Pancreas (tissue), 10 donors: Measurements from ENCODE around the gene SNX6. TPM values are rescaled to one million over a fixed set of nuclear protein-coding genes. Genes with fewer than 3 reads are reported as not detected.
"Not testable (repeated sequence)": the region's sequence is repeated elsewhere in the genome, so short reads cannot be mapped to it uniquely, and the experiment has no call there.

ENCODE experiments used
- ATAC-seq, 4 donors: fragments of 200-7000 bp; cut with Tn5 transposase; one replicate each; pipeline versions ENCODE4 v1.8.0 to v1.9.1; 2020; ENCODE audit warnings: mild to moderate bottlenecking in 4 of 4, moderate library complexity in 4 of 4
- DNase-seq, 6 donors: peaks; one replicate each; pipeline ENCODE4 v3.0.0-alpha.2; 2020
- FAIRE-seq: peaks from 2 replicates; lab custom pipeline; 2012; peaks lifted over from hg19 to GRCh38; lab: Jason Lieb, UNC
- H3K27ac ChIP-seq, 4 donors: fragments of 200-600 bp; sonication (generic); 1 replicate in 3 of 4; 2 replicates in 1 of 4; pipeline versions ENCODE4 v1.5.0 to v1.8.0; 2020
- H3K27me3 ChIP-seq, 4 donors: fragments of 200-600 bp; one replicate each; pipeline ENCODE4 v1.8.0; 2021
- H3K36me3 ChIP-seq, 3 donors: fragments of 200-600 bp; sonication (generic) in 1 of 3; one replicate each; pipeline versions ENCODE4 v1.5.0 to v1.8.0; 2020 to 2021
- H3K4me1 ChIP-seq, 3 donors: fragments of 200-600 bp; one replicate each; pipeline ENCODE4 v1.8.0; 2021
- H3K4me3 ChIP-seq, 4 donors: fragments of 200-600 bp; sonication (generic) in 2 of 4; one replicate each; pipeline versions ENCODE4 v1.5.0 to v1.8.0; 2020 to 2021
- H3K9me3 ChIP-seq, 4 donors: fragments of 200-600 bp; one replicate each; pipeline ENCODE4 v1.8.0; 2021
- CTCF ChIP-seq, 4 donors: fragments of 200-600 bp; sonication (generic) in 3 of 4; IDR thresholded peaks; one replicate each; pipeline versions ENCODE4 v1.5.0 to v1.8.0; 2021; ENCODE audit warnings: antibody characterized with exemption in 4 of 4
- WGBS, 2 donors: extraction: QIAGEN DNeasy Blood & Tissue Kit; methylation state at CpG; one replicate each; pipeline ENCODE4 v1.1.7; 2013; 5-methylcytosine and 5-hydroxymethylcytosine counted together
- intact Hi-C, 3 donors: fragments of 100-400 bp; cut with DNase I; formaldehyde crosslinking; loops; one replicate each; pipeline versions ENCODE4 v1.11.1 to v1.14.2; 2022
- polyA plus RNA-seq, 2 donors: library from polyadenylated mRNA; stranded (reverse); fragments of 200-250 nt; gene quantifications; one replicate each; pipeline ENCODE4 v1.2.3, GENCODE V29; 2013
- total RNA-seq, 6 donors: library from RNA; stranded (reverse); fragmentation: NEBNext Ultra II Directional in 4 of 6; extraction: Animal tissue kit (Norgen Biotek cat#: 25700) in 4 of 6; gene quantifications; one replicate each; pipeline versions ENCODE4 v1.2.1 to v1.2.4, GENCODE V29; 2021 to 2023
- donor health status: healthy with polysubstance abuse.
- donor health status: DM: no; HTN: no; CAD: no; lungs with moderate emphysema.
- donor health status: DM: no; HTN: no; CAD: no.
- donor health status: control.
- donor health status: control.
- donor health status: Bipolar disorder and iron deficiency.
- donor health status: DM: yes; HTN: yes; CAD: no.
- donor health status: DM: no; HTN: no; CAD: no.
- donor health status: DM: no; HTN: no; CAD: no.
- donor health status: DM: yes; HTN: yes; CAD: no.

Gene SNX6
- total and polyA plus RNA-seq, 8 donors = 10.2 to 35.8 (median 17.5) TPM

GRCh38 chr14:34548472-34548981 is 81.4 kb downstream of the SNX6 start:
- H3K27ac ChIP-seq = no peak overlapping the region

GRCh38 chr14:34547136-34547520 is 82.8 kb downstream of the SNX6 start:
- DNase-seq, H3K4me1 ChIP-seq, H3K27ac ChIP-seq, H3K9me3 ChIP-seq, H3K4me3 ChIP-seq, intact Hi-C loops, H3K27me3 ChIP-seq, H3K36me3 ChIP-seq, FAIRE-seq: not testable (repeated sequence)
- peak; percentile 4 to 33 (median 20) for ATAC-seq
- no CpG with 5 or more reads among the region's 16 CpGs for WGBS, 2 donors

More at GRCh38 chr14:34548472-34548981, 81.4 kb downstream of the SNX6 start:
- intact Hi-C loops = no loop called here
- 89 to 93% methylated on average over 14 of the region's 14 CpGs for WGBS, 2 donors
- Histone ChIP-seq H3K4me1 (no peaks in the 10 kb centered on the region), H3K4me3 (no peak overlapping the region), H3K36me3 (no peaks in the 10 kb centered on the region), H3K27me3 (no peaks in the 10 kb centered on the region), H3K9me3 (no peaks in the 10 kb centered on the region)
- TF ChIP-seq CTCF (IDR thresholded peaks at IDR 0.05) = no peak
- no peak for FAIRE-seq
- DNase-seq = peak in 1 of 6 donors; percentile 13
- no peak for ATAC-seq

- FAIRE-seq (peak; percentile 5), ATAC-seq (peak; percentile 88 to 93 (median 89))
- H3K9me3 ChIP-seq, H3K36me3 ChIP-seq, DNase-seq, H3K27me3 ChIP-seq, H3K4me3 ChIP-seq, H3K27ac ChIP-seq, H3K4me1 ChIP-seq, intact Hi-C loops: not testable (repeated sequence)
- WGBS, 2 donors = no CpG with 5 or more reads among the region's 68 CpGs
Observed at GRCh38 chr14:34546272-34547135, 83.4 kb downstream of the SNX6 start.

- DNase-seq, ATAC-seq, H3K9me3 ChIP-seq, H3K27me3 ChIP-seq, H3K36me3 ChIP-seq, FAIRE-seq, intact Hi-C loops: not testable (repeated sequence)
- WGBS, 2 donors = 71 to 81% methylated on average over 13 of the region's 19 CpGs
- Histone ChIP-seq H3K4me3 (peak overlapping the region in 3 of 4 donors; percentile 61 to 67 (median 64)), H3K27ac (peak overlapping the region; percentile 79 to 97 (median 86)), H3K4me1 (peaks cover 8 to 15% (median 11%) of the 10 kb centered on the region in 3 donors)
Observed at GRCh38 chr14:34540181-34541059, 89.5 kb downstream of the SNX6 start.

GRCh38 chr14:34539407-34540180 is 90.4 kb downstream of the SNX6 start, which contains the start of gene EAPP:
Gene EAPP, minus strand, starts transcription at chr14:34539701. Its CDS starts 73 bp downstream, at chr14:34539628.
- TF ChIP-seq CTCF (IDR thresholded peaks at IDR 0.05) = no peak
- Histone ChIP-seq H3K9me3 (no peaks in the 10 kb centered on the region), H3K4me1 (peaks cover 8 to 15% (median 11%) of the 10 kb centered on the region in 3 donors), H3K36me3 (peaks cover 0 to 11% (median 0%) of the 10 kb centered on the region in 3 donors), H3K27me3 (no peaks in the 10 kb centered on the region), H3K4me3 (peak within 1 kb of the TSS; percentile 61 to 90 (median 66)), H3K27ac (peak within 1 kb of the TSS; percentile 79 to 97 (median 86))
- DNase-seq (peak; percentile 95 to 99 (median 98)), FAIRE-seq (no peak), ATAC-seq (peak; percentile 99 to 100 (median 100))
- intact Hi-C loops = loop anchor here in 1 of 3 donors (10.0 kb wide), 1 partner anchor 165 kb away; no protein-coding TSS in a partner anchor
- 1% methylated on average over 57 to 59 of the region's 59 CpGs for WGBS, 2 donors
